Panc1 (cell line): Measurements from ENCODE around the gene ASB1. TPM values are rescaled to one million over a fixed set of nuclear protein-coding genes. Genes with fewer than 3 reads are reported as not detected.

Source experiments
- ATAC-seq: fragments of 200-7000 bp; cut with Tn5 transposase; 2 replicates; pipeline ENCODE4 v1.9.1; 2020; ENCODE audit warnings: mild to moderate bottlenecking, moderate library complexity
- BruUV-seq: library from RNA; stranded (reverse); fragments of 400-500 nt; replicated peaks from 2 replicates; lab custom pipeline; 2021; lab: Mats Ljungman, UMichigan
- CTCF ChIA-PET: fragments of 300-600 bp; sonication (Branson Sonifier 250); formaldehyde crosslinking; loops from one replicate; lab custom pipeline; 2022; ENCODE audit warnings: antibody characterized with exemption; lab: Charles Lee
- POLR2A ChIA-PET: fragments of 300-600 bp; sonication (Branson Sonifier 250); formaldehyde crosslinking; loops from one replicate; lab custom pipeline; 2022; ENCODE audit warnings: antibody characterized with exemption; lab: Charles Lee
- DNase-seq: peaks from one replicate; pipeline ENCODE4 v3.0.0-alpha.2; 2010; ENCODE audit warnings: low read depth, low spot score
- H3K27ac ChIP-seq: 2 replicates; pipeline ENCODE4 v1.5.1; 2011; ENCODE audit warnings: mild to moderate bottlenecking, low read length, inconsistent platforms
- H3K27me3 ChIP-seq: fragments of 200-500 bp; sonication (Bioruptor generic); 2 replicates; pipeline ENCODE4 v1.6.0; 2014; ENCODE audit warnings: low read length, inconsistent platforms; ENCODE audit not compliant: control insufficient read depth, insufficient read depth
- H3K36me3 ChIP-seq: fragments of 200-500 bp; sonication (Bioruptor generic); 2 replicates; pipeline ENCODE4 v1.5.1; 2014; ENCODE audit warnings: inconsistent platforms, mild to moderate bottlenecking, low read length, moderate library complexity; ENCODE audit not compliant: control insufficient read depth, insufficient read depth
- H3K4me1 ChIP-seq: 2 replicates; pipeline ENCODE4 v1.5.1; 2011; ENCODE audit warnings: inconsistent platforms, mild to moderate bottlenecking, low read length, moderate library complexity; ENCODE audit not compliant: control insufficient read depth, insufficient read depth
- H3K4me3 ChIP-seq, 2 experiments: 2 replicates each; pipeline ENCODE4 v1.5.1; 2011 to 2012; ENCODE audit warnings: low read depth in 2 of 2, low read length in 2 of 2, mild to moderate bottlenecking in 2 of 2, inconsistent platforms in 1 of 2, moderate library complexity in 1 of 2
- H3K9me3 ChIP-seq: fragments of 200-500 bp; sonication (Bioruptor generic); 2 replicates; pipeline ENCODE4 v1.5.1; 2014; ENCODE audit warnings: low read depth, mild to moderate bottlenecking, inconsistent platforms, low read length, moderate library complexity; ENCODE audit not compliant: control insufficient read depth, insufficient read depth
- CTCF ChIP-seq: fragments of 450-650 bp; IDR thresholded peaks from 2 replicates; pipeline ENCODE4 v1.5.1; 2017; ENCODE audit warnings: mild to moderate bottlenecking
- POLR2AphosphoS5 ChIP-seq: IDR thresholded peaks from 2 replicates; pipeline ENCODE4 v1.6.1; 2012; ENCODE audit warnings: mild to moderate bottlenecking, low read depth, low read length, moderate library complexity
- REST ChIP-seq, 2 experiments: IDR thresholded peaks; 2 replicates each; pipeline ENCODE4 v1.6.1; 2011 to 2012; ENCODE audit warnings: low read depth in 2 of 2, control low read depth in 1 of 2, low read length in 1 of 2, mild to moderate bottlenecking in 1 of 2, moderate library complexity in 1 of 2; ENCODE audit not compliant: insufficient read depth in 1 of 2
- SIN3A ChIP-seq: IDR thresholded peaks from 2 replicates; pipeline ENCODE4 v1.6.1; 2012; ENCODE audit warnings: low read depth, mild to moderate bottlenecking, low read length, moderate library complexity, borderline replicate concordance; ENCODE audit not compliant: insufficient read depth
- TCF7L2 ChIP-seq: IDR thresholded peaks from 2 replicates; pipeline ENCODE4 v1.6.1; 2011; ENCODE audit warnings: mild to moderate bottlenecking, low read depth, low read length, inconsistent platforms
- in situ Hi-C: cut with HindIII; loops from 2 replicates; pipeline ENCODE4 v1.10.0; 2016; ENCODE audit warnings: low sequenced_read_pairs, low pct_unique_long_range_greater_than_20kb
- intact Hi-C: fragments of 100-400 bp; cut with micrococcal nuclease; formaldehyde crosslinking; loops from one replicate; pipeline ENCODE4 v1.10.0; 2022; ENCODE audit not compliant: unreplicated experiment
- total RNA-seq: library from RNA; stranded (reverse); gene quantifications from one replicate; pipeline ENCODE4 v1.2.1, GENCODE V29; 2021; ENCODE audit not compliant: unreplicated experiment

The ASB1 gene
- total RNA-seq, 1 experiment from 2014 or later: 57.3 TPM

DNA sequence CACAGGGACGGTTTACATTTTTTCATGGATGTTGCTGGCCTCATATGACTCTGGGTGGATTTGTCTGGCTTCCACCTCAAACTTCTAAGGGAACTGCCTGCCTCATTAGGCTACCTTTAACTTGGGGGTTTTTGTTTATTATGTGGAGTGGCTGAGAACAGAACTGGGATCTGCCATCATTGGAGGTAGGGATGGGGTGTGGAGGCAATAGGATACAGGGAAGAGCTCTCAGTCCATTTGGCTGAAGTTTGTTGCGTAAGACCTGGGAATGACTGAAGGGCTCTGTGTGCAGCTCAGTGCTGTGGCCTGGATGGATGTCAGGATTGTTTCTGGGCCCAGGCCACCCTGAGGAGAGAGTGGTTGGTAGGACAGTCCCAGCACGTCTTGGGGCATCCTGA, 31.2 kb downstream of the ASB1 start:
- ChIA-PET POLR2A (no interaction called here), CTCF (no interaction called here)
- TF ChIP-seq REST (IDR thresholded peaks at IDR 0.05; ENCODE audit: insufficient read depth in 1 of 2, low read depth in 2 of 2, low read length in 1 of 2) (no peak), TCF7L2 (no peak), CTCF (no peak), SIN3A (no peak), POLR2AphosphoS5 (no peak)
- BruUV-seq: no TSS peak
- in situ Hi-C loops: no loop called here
- no peaks in the 10 kb centered on the region for H3K4me1 ChIP-seq
- H3K27ac ChIP-seq: no peak overlapping the region
- no peak overlapping the region for H3K4me3 ChIP-seq
- no peak for ATAC-seq
- H3K27me3 ChIP-seq: no peaks in the 10 kb centered on the region
- H3K36me3 ChIP-seq: no peaks in the 10 kb centered on the region
- H3K9me3 ChIP-seq: peaks cover 7% of the 10 kb centered on the region; the same call in 1 of the 2 replicates
- no peak for DNase-seq
- intact Hi-C loops: no loop called here

DNA sequence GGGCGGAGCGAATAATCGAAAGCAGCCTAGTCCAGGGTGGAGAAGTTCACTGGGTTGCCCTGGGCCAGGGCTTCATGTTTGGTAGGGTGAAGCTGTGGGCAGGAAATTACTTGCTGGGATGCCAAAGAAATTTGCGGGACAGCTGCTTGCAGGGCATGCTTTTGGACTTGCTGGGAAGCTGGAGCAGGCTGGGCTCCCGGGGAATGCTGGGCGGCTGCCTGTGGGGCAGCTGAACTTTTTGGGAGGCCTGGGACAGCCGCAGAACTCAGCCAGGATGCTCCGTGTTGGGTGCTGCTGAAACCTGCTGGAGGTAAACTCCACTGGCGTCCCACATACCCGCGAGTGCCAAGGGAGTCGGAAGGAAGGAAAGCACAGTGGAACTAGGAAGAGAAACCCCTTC, 31.9 kb downstream of the ASB1 start:
- intact Hi-C loops (no loop called here), in situ Hi-C loops (no loop called here)
- BruUV-seq: no TSS peak
- ATAC-seq (no peak), DNase-seq (no peak)
- peaks cover 7% of the 10 kb centered on the region; the same call in 1 of the 2 replicates for H3K9me3 ChIP-seq
- H3K4me3 ChIP-seq: no peak overlapping the region
- no peaks in the 10 kb centered on the region for H3K36me3 ChIP-seq
- H3K4me1 ChIP-seq: no peaks in the 10 kb centered on the region
- TF ChIP-seq TCF7L2 (no peak), REST (IDR thresholded peaks at IDR 0.05; ENCODE audit: insufficient read depth in 1 of 2, low read depth in 2 of 2, low read length in 1 of 2) (no peak)
- ChIA-PET CTCF (no interaction called here), POLR2A (no interaction called here)
- no peak overlapping the region for H3K27ac ChIP-seq
- H3K27me3 ChIP-seq: no peaks in the 10 kb centered on the region
